ENCODE data around the gene ZNF714.

ZNF714 gene

GRCh38 chr19:21084343-21084742 lies 2.3 kb downstream of the ZNF714 start:
- H3K4me2 ChIP-seq (ENCODE audit: low read depth, low read length): no peak overlapping the region
- H3K9me2 ChIP-seq (replicated peaks; ENCODE audit: insufficient read depth, low read length): no peaks in the 10 kb centered on the region
- H3F3A ChIP-seq (ENCODE audit: insufficient read depth, low read length): no peaks in the 10 kb centered on the region
- H3K9me3 ChIP-seq (replicated peaks; ENCODE audit: insufficient read depth, low read length): no peaks in the 10 kb centered on the region
- no peaks in the 10 kb centered on the region for H3K79me2 ChIP-seq (ENCODE audit: low read length)
- H3K9ac ChIP-seq (ENCODE audit: low read length): no peak overlapping the region
- TF ChIP-seq CTCF (IDR thresholded peaks at IDR 0.05; ENCODE audit: low read length) (no peak), EZH2 (optimal IDR thresholded peaks at IDR 0.05; ENCODE audit: low read depth, low read length) (no peak), EZH2phosphoT487 (IDR thresholded peaks at IDR 0.05; ENCODE audit: low read length) (no peak)
- H3K27ac ChIP-seq (ENCODE audit: low read length): no peak overlapping the region
- no peak overlapping the region for H3K4me3 ChIP-seq (ENCODE audit: low read length)
- H2AFZ ChIP-seq (ENCODE audit: low read length): no peak overlapping the region
- no peaks in the 10 kb centered on the region for H3K27me3 ChIP-seq (replicated peaks; ENCODE audit: insufficient read depth, low read length)
- no peaks in the 10 kb centered on the region for H3K36me3 ChIP-seq (replicated peaks; ENCODE audit: insufficient read depth, low read length)
- H3K4me1 ChIP-seq (ENCODE audit: low read length): no peaks in the 10 kb centered on the region
- no peaks in the 10 kb centered on the region for H4K20me1 ChIP-seq (ENCODE audit: insufficient read depth, low read length)
- no peak for DNase-seq

GRCh38 chr19:21087871-21088270 lies 5.9 kb downstream of the ZNF714 start:
- no peak for DNase-seq
- Histone ChIP-seq H3F3A (ENCODE audit: insufficient read depth, low read length) (no peaks in the 10 kb centered on the region), H3K36me3 (replicated peaks; ENCODE audit: insufficient read depth, low read length) (no peaks in the 10 kb centered on the region), H3K27ac (ENCODE audit: low read length) (no peak overlapping the region), H3K4me1 (ENCODE audit: low read length) (no peaks in the 10 kb centered on the region), H3K27me3 (replicated peaks; ENCODE audit: insufficient read depth, low read length) (no peaks in the 10 kb centered on the region), H3K4me2 (ENCODE audit: low read depth, low read length) (no peak overlapping the region), H4K20me1 (ENCODE audit: insufficient read depth, low read length) (no peaks in the 10 kb centered on the region), H3K79me2 (ENCODE audit: low read length) (no peaks in the 10 kb centered on the region), H3K4me3 (ENCODE audit: low read length) (no peak overlapping the region), H2AFZ (ENCODE audit: low read length) (no peak overlapping the region), H3K9me2 (replicated peaks; ENCODE audit: insufficient read depth, low read length) (no peaks in the 10 kb centered on the region), H3K9me3 (replicated peaks; ENCODE audit: insufficient read depth, low read length) (no peaks in the 10 kb centered on the region), H3K9ac (ENCODE audit: low read length) (no peak overlapping the region)
- TF ChIP-seq EZH2phosphoT487 (IDR thresholded peaks at IDR 0.05; ENCODE audit: low read length): no peak
- no peak for TF ChIP-seq EZH2 (optimal IDR thresholded peaks at IDR 0.05; ENCODE audit: low read depth, low read length)
- TF ChIP-seq CTCF (IDR thresholded peaks at IDR 0.05; ENCODE audit: low read length): no peak

- Histone ChIP-seq H3K4me3 (ENCODE audit: low read length) (no peak overlapping the region), H3K9me3 (replicated peaks; ENCODE audit: insufficient read depth, low read length) (no peaks in the 10 kb centered on the region), H3K27ac (ENCODE audit: low read length) (no peak overlapping the region), H4K20me1 (ENCODE audit: insufficient read depth, low read length) (no peaks in the 10 kb centered on the region), H3F3A (ENCODE audit: insufficient read depth, low read length) (no peaks in the 10 kb centered on the region), H2AFZ (ENCODE audit: low read length) (no peak overlapping the region), H3K27me3 (replicated peaks; ENCODE audit: insufficient read depth, low read length) (no peaks in the 10 kb centered on the region), H3K4me1 (ENCODE audit: low read length) (no peaks in the 10 kb centered on the region), H3K9me2 (replicated peaks; ENCODE audit: insufficient read depth, low read length) (no peaks in the 10 kb centered on the region), H3K4me2 (ENCODE audit: low read depth, low read length) (no peak overlapping the region), H3K79me2 (ENCODE audit: low read length) (no peaks in the 10 kb centered on the region), H3K36me3 (replicated peaks; ENCODE audit: insufficient read depth, low read length) (no peaks in the 10 kb centered on the region), H3K9ac (ENCODE audit: low read length) (no peak overlapping the region)
- DNase-seq: no peak
- no peak for TF ChIP-seq CTCF (IDR thresholded peaks at IDR 0.05; ENCODE audit: low read length)
- TF ChIP-seq EZH2phosphoT487 (IDR thresholded peaks at IDR 0.05; ENCODE audit: low read length): no peak
- no peak for TF ChIP-seq EZH2 (optimal IDR thresholded peaks at IDR 0.05; ENCODE audit: low read depth, low read length)
Measured at GRCh38 chr19:21092109-21092508, 10.1 kb downstream of the ZNF714 start.

Measured in MM.1S (cell line).